Measurements from ENCODE around the gene ALDH5A1.

GRCh38 chr6:24454452-24454851, 40.3 kb upstream of the ALDH5A1 start:
- TF ChIP-seq MEIS1 (CRISPR knock-in tag; IDR thresholded peaks at IDR 0.05; ENCODE audit: borderline replicate concordance): no peak
- TF ChIP-seq ZNF555 (tag by site-specific recombination; conservative IDR thresholded peaks at IDR 0.05): no peak
- TF ChIP-seq, protein P1, sequence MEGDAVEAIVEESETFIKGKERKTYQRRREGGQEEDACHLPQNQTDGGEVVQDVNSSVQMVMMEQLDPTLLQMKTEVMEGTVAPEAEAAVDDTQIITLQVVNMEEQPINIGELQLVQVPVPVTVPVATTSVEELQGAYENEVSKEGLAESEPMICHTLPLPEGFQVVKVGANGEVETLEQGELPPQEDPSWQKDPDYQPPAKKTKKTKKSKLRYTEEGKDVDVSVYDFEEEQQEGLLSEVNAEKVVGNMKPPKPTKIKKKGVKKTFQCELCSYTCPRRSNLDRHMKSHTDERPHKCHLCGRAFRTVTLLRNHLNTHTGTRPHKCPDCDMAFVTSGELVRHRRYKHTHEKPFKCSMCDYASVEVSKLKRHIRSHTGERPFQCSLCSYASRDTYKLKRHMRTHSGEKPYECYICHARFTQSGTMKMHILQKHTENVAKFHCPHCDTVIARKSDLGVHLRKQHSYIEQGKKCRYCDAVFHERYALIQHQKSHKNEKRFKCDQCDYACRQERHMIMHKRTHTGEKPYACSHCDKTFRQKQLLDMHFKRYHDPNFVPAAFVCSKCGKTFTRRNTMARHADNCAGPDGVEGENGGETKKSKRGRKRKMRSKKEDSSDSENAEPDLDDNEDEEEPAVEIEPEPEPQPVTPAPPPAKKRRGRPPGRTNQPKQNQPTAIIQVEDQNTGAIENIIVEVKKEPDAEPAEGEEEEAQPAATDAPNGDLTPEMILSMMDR (tag by site-specific recombination; IDR thresholded peaks at IDR 0.05): no peak
- no peak for TF ChIP-seq ZNF292 (tag by site-specific recombination; IDR thresholded peaks at IDR 0.05; ENCODE audit: borderline replicate concordance, low read depth)
- TF ChIP-seq TCF7L2 (IDR thresholded peaks at IDR 0.05; ENCODE audit: borderline replicate concordance, low read depth, low read length): no peak
- no peak for TF ChIP-seq ZNF433 (tag by site-specific recombination; IDR thresholded peaks at IDR 0.05; ENCODE audit: low read depth)
- no peak for TF ChIP-seq ZBTB1 (tag by site-specific recombination; IDR thresholded peaks at IDR 0.05)
- no peak for TF ChIP-seq SETDB1 (IDR thresholded peaks at IDR 0.05; ENCODE audit: insufficient read length, low read length)
- no peak for TF ChIP-seq PRDM1 (tag by site-specific recombination; IDR thresholded peaks at IDR 0.05)
- no peak for TF ChIP-seq ZSCAN5A (tag by site-specific recombination; IDR thresholded peaks at IDR 0.05)
- TF ChIP-seq REST (tag by site-specific recombination; IDR thresholded peaks at IDR 0.05): no peak

All from HEK293 (cell line).